Measurements from ENCODE around the gene WRAP73.
"Not testable (repeated sequence)": the region's sequence is repeated elsewhere in the genome, so short reads cannot be mapped to it uniquely, and the experiment has no call there.

The WRAP73 gene

GRCh38 chr1:3624200-3625136 is 25.4 kb downstream of the WRAP73 start, which contains the start of gene TPRG1L:
Gene TPRG1L (plus strand): TSS chr1:3625015. CDS start chr1:3625073, 58 bp downstream.
- peak within 1 kb of the TSS; percentile 76 for H3K4me3 ChIP-seq (ENCODE audit: low read depth, low read length)

GRCh38 chr1:3623441-3624199 is 26.3 kb downstream of the WRAP73 start:
- DNase-seq (ENCODE audit: low read depth): no peak
- no peak for TF ChIP-seq CTCF (IDR thresholded peaks at IDR 0.05; ENCODE audit: low read depth, low read length, missing control alignments)
- H3K4me3 ChIP-seq (ENCODE audit: low read depth, low read length): peak overlapping the region; percentile 76

More at GRCh38 chr1:3624200-3625136, 25.4 kb downstream of the WRAP73 start, which contains the start of gene TPRG1L:
- TF ChIP-seq CTCF (IDR thresholded peaks at IDR 0.05; ENCODE audit: low read depth, low read length, missing control alignments): no peak
- peak; percentile 79 for DNase-seq (ENCODE audit: low read depth)

- not testable (repeated sequence) for DNase-seq (ENCODE audit: low read depth)
These were observed 27.8 kb downstream of the WRAP73 start for GRCh38 chr1:3622102-3622501.

GRCh38 chr1:3621151-3621671 is 28.7 kb downstream of the WRAP73 start:
- not testable (repeated sequence) for H3K4me3 ChIP-seq (ENCODE audit: low read depth, low read length)

More at GRCh38 chr1:3622102-3622501, 27.8 kb downstream of the WRAP73 start:
- not testable (repeated sequence) for H3K4me3 ChIP-seq (ENCODE audit: low read depth, low read length)

GRCh38 chr1:3620708-3621107 is 29.2 kb downstream of the WRAP73 start:
- DNase-seq (ENCODE audit: low read depth): no peak
- no peak for TF ChIP-seq CTCF (IDR thresholded peaks at IDR 0.05; ENCODE audit: low read depth, low read length, missing control alignments)
- H3K4me3 ChIP-seq (ENCODE audit: low read depth, low read length): no peak overlapping the region

More at GRCh38 chr1:3621151-3621671, 28.7 kb downstream of the WRAP73 start:
- not testable (repeated sequence) for DNase-seq (ENCODE audit: low read depth)
- TF ChIP-seq CTCF (IDR thresholded peaks at IDR 0.05; ENCODE audit: low read depth, low read length, missing control alignments): peak; percentile 55

GRCh38 chr1:3618881-3619671 is 30.8 kb downstream of the WRAP73 start:
- DNase-seq (ENCODE audit: low read depth): peak; percentile 48
- peak; percentile 79 for TF ChIP-seq CTCF (IDR thresholded peaks at IDR 0.05; ENCODE audit: low read depth, low read length, missing control alignments)
- H3K4me3 ChIP-seq (ENCODE audit: low read depth, low read length): no peak overlapping the region

Data from GM12864 (cell line).